ENCODE results near the gene TSC22D4.
"Not testable (repeated sequence)": the region's sequence is repeated elsewhere in the genome, so short reads cannot be mapped to it uniquely, and the experiment has no call there.

Gene TSC22D4

DNA sequence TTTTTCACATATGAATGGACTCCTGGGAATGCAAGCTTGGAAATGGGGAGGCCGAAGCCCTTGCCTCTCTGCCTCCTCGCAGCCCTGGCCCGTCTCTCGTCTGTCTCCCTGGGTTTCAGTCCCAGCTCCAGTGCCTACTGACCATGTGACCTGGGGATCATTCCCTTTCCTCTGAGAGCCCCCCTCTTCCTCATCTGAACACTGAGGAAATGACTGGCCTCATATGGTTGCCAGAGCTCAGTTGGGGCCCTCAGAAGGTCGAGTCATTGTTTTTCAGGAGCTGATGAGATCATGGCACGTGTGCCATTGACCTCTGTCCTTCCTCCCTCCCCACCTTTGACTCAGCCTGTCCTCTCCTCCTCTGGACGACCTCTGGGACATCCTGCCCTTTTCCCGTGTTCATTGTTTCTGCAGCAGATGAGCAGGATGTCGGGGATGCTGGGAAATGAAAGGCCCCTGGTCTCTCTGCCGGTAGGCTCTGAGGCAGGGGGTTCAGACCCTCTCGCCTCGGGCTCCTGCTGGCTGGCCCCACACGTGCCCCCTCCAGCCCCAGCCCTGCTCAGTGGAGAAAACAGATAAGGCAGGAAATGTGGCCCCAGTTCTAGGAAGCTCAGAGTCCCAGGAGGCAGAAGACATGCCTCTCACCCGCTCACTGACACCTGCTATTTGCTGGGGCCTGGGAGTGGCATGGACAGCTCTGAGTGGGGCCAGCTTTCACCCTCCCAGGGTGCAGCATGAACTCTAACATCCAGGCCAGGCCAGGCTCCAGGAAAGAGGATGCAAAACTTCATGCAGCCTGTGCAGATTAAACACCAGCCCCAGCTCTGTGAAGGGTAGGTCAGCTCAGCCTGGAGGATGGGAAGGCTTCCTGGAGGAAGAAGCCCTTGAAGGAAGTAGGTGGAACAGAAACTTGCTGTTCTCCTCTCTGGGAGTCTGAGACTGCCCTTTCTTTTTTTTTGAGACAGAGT is 34.4 kb downstream of the TSC22D4 start:
- no peak for DNase-seq (ENCODE audit: low read depth in 2 of 2)

DNA sequence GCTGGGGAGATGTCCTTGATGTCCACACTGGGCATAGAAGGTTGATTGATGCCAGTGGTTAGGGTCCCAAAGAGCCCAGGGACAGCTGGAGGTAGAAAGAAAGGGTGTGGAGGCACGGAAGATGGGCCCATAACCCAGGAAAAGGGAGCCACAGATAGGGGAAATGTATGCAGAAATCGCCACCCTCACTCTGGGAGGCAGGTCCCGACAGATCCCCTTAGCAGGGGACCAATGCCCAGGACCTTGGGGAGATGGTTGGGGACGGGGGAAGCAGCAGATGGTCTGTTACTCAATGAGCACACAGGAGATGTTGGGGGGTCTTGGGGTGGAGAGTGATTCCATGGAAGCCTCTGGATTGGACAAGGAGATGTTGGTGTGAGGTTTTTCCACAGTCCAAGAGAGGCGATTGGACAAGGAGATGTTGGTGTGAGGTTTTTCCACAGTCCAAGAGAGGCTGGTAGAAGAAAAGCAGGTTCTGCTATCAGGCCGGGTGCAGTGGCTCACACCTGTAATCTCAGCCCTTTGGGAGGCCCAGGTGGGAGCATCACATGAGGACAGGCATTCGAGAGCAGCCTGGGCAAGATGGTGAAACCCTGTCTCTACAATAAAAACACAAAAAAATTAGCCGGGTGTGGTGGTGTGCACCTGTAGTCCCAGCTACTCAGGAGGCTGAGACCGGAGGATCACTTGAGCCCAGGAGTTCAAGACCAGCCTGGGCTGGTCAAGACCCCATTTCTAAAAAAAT is 35.7 kb downstream of the TSC22D4 start:
- no peak for DNase-seq (ENCODE audit: low read depth in 2 of 2)

DNA sequence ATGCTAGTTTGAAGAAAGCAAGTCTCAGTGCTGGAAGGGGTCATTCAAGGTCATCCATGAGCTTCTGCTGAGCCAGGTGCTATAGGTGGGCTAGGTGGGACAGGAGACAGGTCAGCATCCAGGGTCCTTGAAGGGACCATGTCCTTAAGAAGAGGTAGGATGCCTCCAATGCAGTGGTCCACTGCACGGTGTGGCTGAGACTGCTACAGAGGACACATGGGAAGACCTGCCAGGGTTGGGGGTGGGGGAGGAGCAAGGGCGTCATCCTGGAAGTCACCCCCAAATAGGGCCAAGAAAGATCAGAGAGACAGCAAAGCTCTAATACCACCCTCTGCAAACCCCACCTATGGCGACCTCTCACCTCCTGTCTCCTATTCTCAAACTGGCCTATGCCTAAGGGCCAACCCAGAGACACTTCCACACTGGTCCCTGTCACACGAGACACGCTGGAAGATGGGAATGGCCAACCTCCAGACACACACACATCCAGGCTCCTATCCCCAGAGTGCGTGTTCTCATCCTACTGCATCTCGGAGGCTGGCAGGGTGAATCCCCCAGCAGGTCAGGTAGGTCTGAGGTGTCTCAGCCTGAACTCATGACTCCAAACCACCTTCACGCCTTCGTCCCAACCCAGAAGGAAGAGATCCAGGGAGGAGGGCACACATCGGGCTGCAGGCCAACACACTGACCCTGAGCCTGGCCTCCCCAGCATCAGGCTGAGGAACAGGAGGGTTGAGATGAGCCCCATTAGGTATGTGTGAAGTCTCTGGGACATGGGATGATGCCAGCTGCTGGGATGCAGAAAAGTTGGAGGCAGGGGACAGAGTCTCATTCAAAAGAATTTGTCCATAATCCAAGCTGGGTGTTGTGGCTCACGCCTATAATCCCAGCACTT is 37.1 kb downstream of the TSC22D4 start:
- DNase-seq (ENCODE audit: low read depth in 2 of 2): no peak

DNA sequence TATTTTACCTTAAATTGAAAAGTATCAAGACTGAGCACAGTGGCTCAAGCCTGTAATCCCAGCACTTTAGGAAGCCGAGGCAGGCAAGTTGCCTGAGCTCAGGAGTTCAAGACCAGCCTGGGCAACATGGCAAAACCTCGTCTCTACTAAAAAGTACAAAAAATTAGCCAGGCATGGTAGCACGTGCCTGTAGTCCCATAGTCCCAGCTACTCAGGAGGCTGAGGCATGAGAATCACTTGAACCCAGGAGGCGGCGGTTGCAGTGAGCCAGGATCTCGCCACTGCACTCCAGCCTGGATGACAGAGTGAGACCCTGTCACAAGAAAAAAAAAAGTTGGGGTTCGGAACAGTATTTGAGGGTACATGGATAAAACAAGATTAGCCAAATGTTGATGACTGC is 39.8 kb downstream of the TSC22D4 start:
- not testable (repeated sequence) for DNase-seq (ENCODE audit: low read depth in 2 of 2)

GRCh38 chr7:100438731-100439130 is 40.3 kb downstream of the TSC22D4 start:
- not testable (repeated sequence) for DNase-seq (ENCODE audit: low read depth in 2 of 2)

GRCh38 chr7:100438172-100438571 is 40.8 kb downstream of the TSC22D4 start:
- DNase-seq (ENCODE audit: low read depth in 2 of 2): no peak

DNA sequence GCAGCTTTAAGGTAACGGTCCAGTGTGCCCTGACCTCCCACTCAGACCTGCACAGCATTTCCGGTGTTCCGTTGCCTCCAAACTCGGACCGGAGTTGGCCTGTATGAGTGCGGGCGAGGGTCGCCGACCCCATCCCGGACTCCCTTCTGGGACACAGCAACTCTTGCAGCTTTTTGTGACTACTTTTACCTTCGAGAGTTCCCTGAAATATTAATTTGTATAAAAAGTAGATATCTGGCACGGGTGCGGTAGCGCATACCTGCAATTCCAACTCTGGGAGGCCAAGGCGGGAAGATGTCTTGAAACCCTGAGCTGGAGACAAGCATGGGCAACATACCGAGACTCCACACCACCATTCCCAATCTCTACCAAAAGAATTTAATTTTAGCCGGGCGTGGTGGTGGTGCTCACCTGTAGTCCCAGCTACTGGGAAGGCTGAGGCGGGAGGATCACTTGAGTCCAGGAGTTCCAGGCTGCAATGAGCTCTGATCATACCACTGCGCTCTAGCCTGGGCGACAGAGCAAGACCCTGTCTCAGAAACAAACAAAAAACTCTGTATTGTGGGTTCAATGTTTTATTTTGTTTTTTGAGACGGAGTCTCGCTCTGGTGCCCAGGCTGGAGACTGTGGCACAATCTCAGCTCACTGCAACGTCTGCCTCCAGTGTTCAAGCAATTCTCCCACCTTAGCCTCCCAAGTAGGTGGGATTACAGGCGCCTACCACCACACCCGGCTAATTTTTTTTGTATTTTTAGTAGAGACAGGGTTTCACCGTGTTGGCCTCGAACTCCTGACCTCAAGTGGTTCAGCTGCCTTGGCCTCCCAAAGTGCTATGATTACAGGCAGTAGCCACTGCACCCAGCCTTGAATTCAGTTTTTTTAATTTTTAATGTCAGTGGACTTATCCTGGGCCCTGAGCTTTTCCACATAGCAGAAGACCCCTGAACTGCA is 41.6 kb downstream of the TSC22D4 start:
- DNase-seq (ENCODE audit: low read depth in 2 of 2): no peak

- DNase-seq (ENCODE audit: low read depth in 2 of 2): no peak
Observed at GRCh38 chr7:100435401-100436304, 43.4 kb downstream of the TSC22D4 start.

DNA sequence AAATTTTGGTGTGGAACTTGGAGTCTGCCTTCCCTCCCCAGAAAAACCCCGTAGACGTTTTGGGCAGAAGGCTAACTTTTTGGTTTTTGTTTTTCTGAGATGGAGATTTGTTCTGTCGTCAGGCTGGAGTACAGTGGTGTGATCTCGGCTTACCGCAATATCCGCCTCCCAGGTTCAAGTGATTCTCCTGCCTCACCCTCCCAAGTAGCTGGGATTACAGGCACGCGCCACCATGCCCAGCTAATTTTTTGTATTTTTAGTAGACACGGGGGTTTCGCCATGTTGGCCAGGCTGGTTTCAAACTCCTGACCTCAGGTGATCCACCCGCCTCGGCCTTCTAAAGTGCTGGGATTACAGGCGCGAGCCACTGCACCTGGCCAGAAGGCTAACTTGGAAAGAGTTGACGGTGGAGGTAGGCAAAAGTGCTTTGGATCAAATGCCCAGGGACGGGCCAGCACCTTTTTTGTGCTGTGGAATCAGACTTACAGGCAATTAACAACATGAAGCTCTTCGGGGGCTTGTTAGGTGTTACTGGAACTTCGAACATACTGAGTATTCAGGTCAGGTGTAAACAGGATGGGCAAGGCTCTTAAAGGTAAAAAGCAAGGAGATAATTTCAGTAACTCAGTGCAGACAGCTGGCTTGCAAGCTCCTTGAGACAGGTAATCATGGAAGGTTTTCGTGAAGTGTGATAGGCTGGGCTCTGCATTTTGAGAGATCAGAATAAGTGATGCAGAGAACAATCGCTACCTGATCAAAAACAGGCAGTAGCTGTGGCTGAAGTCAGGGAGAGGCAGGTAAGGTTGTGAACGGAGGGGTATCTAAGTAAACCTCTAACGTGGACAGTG is 44.5 kb downstream of the TSC22D4 start:
- no peak for DNase-seq (ENCODE audit: low read depth in 2 of 2)

- no peak for DNase-seq (ENCODE audit: low read depth in 2 of 2)
Observed at GRCh38 chr7:100433592-100434296, 45.3 kb downstream of the TSC22D4 start.

- DNase-seq (ENCODE audit: low read depth in 2 of 2): no peak
Observed at GRCh38 chr7:100433276-100433591, 45.8 kb downstream of the TSC22D4 start.

- no peak for DNase-seq (ENCODE audit: low read depth in 2 of 2)
Observed at GRCh38 chr7:100432621-100433275, 46.3 kb downstream of the TSC22D4 start.

- DNase-seq (ENCODE audit: low read depth in 2 of 2): no peak
Observed at GRCh38 chr7:100432053-100432452, 47.0 kb downstream of the TSC22D4 start.

- DNase-seq (ENCODE audit: low read depth in 2 of 2): no peak
Observed at GRCh38 chr7:100431286-100431735, 47.7 kb downstream of the TSC22D4 start.

DNA sequence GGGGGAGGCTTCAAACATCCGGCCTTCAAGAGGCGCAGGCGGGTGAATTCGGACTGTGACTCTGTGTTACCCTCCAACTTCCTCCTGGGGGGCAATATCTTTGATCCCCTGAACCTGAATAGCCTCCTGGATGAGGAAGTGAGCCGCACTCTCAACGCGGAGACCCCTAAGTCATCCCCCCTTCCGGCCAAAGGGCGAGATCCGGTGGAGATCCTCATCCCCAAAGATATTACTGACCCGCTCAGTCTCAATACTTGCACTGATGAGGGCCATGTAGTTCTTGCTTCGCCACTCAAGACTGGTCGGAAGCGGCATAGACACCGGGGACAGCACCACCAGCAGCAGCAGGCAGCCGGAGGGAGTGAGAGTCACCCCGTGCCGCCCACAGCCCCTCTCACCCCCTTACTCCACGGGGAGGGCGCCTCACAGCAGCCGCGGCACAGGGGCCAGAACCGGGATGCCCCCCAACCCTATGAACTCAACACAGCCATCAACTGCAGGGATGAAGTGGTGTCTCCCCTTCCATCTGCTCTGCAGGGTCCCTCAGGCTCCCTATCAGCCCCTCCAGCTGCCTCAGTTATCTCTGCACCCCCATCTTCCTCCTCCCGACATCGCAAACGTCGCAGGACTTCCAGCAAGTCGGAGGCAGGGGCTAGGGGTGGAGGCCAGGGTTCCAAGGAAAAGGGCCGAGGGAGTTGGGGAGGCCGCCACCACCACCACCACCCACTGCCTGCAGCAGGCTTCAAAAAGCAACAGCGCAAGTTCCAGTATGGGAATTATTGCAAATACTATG is 48.3 kb downstream of the TSC22D4 start:
- DNase-seq (ENCODE audit: low read depth in 2 of 2): no peak

DNA sequence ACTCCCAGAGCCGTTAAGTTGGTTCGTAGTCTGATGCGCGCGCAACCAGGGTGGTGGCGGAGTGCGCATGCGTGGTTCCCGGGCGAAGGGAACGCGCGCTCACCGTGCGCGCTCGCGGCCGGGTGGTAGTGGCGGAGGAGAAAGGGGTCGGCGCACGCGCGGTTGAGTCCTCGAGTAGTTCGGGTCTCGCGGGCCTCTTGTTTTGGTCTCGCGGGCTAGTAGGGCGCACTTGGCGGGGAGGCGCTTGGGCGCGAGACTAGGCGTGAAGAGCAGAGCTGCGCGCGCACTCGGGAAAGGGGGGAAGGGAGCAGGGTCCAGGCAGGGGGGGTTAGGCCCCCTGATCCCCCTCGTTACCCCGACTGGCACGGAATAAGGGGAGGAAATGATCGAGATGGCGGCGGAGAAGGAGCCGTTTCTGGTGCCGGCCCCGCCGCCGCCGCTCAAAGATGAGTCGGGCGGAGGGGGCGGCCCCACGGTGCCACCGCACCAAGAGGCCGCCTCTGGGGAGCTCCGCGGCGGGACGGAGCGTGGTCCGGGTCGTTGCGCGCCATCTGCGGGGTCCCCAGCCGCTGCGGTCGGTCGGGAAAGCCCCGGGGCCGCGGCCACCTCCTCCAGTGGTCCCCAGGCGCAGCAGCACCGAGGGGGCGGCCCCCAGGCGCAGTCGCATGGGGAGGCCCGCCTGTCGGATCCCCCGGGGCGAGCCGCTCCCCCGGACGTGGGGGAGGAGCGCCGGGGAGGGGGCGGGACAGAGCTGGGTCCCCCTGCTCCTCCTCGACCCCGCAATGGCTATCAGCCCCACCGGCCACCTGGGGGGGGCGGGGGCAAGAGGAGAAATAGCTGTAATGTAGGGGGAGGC is 49.1 kb downstream of the TSC22D4 start, which contains the start of gene MEPCE:
MEPCE (plus strand) TSS at position 195 of the 856 bp plus-strand sequence; CDS start at position 383, 188 bp downstream.
- peak; percentile 96 for DNase-seq (ENCODE audit: low read depth in 2 of 2)

Data from fibroblast of skin of left quadriceps (primary cell).